Measurements from ENCODE around the gene SMAP2. TPM values are rescaled to one million over a fixed set of nuclear protein-coding genes. Genes with fewer than 3 reads are reported as not detected.
A peak's percentile ranks its signal among the peaks of the same experiment; 100 is the strongest.

SMAP2 gene
- total and polyA plus RNA-seq, 2 of the 4 experiments (the other 2 are of a cell fraction): 30.1 to 31.0 TPM

DNA sequence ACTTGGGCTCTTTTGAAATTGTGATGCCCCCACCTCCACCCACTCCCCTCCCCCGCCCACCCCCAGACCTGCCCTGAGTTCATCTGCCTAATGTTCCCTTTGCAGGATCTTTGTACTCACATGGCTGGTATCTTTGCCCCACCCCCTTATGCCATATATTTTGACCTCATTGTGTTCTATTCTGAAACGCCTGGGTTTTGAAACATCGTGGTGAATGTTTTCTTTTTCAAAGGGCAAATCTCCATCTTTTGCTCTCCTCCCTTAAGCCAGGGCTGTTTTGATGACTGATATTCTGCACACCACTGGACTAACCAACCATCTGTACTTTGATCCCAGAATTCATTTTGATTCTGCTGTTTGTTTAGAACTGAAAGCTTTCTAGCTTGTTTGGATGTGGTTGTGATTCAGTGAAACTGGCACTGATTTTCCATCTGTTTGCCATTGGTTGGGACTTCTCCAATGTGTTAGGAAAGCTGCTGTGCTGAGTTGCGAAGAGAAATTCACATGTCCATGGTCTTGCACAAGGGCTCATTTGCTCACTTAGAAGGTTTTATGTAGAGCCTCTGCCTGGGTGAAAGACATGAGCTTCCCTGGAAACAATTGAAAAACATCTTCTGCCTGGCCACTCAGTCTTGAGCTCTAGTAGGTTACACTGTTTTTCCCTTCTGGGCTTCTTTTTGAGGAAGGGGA is 16.5 kb downstream of the SMAP2 start:
- Histone ChIP-seq H3K9me3 (ENCODE audit: control insufficient read depth, insufficient read depth, low read length) (no peaks in the 10 kb centered on the region), H3K27me3 (ENCODE audit: control insufficient read depth, insufficient read depth, low read length) (no peaks in the 10 kb centered on the region), H3K14ac (replicated peaks; ENCODE audit: low read depth, low read length) (no peak overlapping the region), H3K4me3 (ENCODE audit: insufficient read depth, low read depth, low read length) (peak overlapping the region; percentile 1; the same call in 1 of the 2 replicates), H3K56ac (ENCODE audit: extremely low read depth, insufficient read depth, low read length) (no peak overlapping the region), H4K5ac (ENCODE audit: low read depth, low read length) (no peak overlapping the region), H3K9ac (ENCODE audit: low read depth, low read length) (no peak overlapping the region), H2BK15ac (ENCODE audit: low read depth, low read length) (no peak overlapping the region), H4K20me1 (ENCODE audit: insufficient read depth, low read length) (peaks cover 32% of the 10 kb centered on the region; the same call in 1 of the 2 replicates), H3K4me1 (ENCODE audit: control insufficient read depth, insufficient read depth, low read length) (peaks cover 15% of the 10 kb centered on the region), H3K23ac (ENCODE audit: low read depth, low read length) (no peak overlapping the region), H3K27ac (ENCODE audit: insufficient read depth, low read length) (peak overlapping the region; percentile 30; the same call in 1 of the 2 replicates), H3K79me1 (ENCODE audit: low read depth in 1 of 2, low read length in 2 of 2) (peaks cover 16 to 67% of the 10 kb centered on the region in 2 experiments), H4K8ac (ENCODE audit: low read depth in 2 of 2, low read length in 2 of 2) (no peak overlapping the region), H3K4me2 (ENCODE audit: low read depth, low read length) (peak overlapping the region; percentile 37; the same call in 1 of the 2 replicates), H2BK5ac (ENCODE audit: low read depth, low read length, poor library complexity, severe bottlenecking) (peak overlapping the region; percentile 56), H2BK120ac (ENCODE audit: low read depth, low read length) (no peak overlapping the region), H2AK5ac (ENCODE audit: low read depth, low read length) (no peak overlapping the region), H2AK9ac (replicated peaks; ENCODE audit: low read depth, low read length, poor library complexity) (no peak overlapping the region), H3K36me3 (ENCODE audit: control insufficient read depth, insufficient read depth, low read length) (no peaks in the 10 kb centered on the region), H4K91ac (ENCODE audit: insufficient read depth, low read depth, low read length) (no peak overlapping the region; the same call in 1 of the 2 replicates), H2BK20ac (ENCODE audit: low read depth, low read length) (no peak overlapping the region), H2AFZ (replicated peaks; ENCODE audit: low read length, poor library complexity) (no peak overlapping the region), H3K4ac (ENCODE audit: low read depth, low read length) (no peak overlapping the region), H3K9me1 (ENCODE audit: insufficient read depth, low read length) (peaks cover 12% of the 10 kb centered on the region), H3K18ac (ENCODE audit: low read depth, low read length) (no peak overlapping the region)
- no CpG with 5 or more reads among the region's 4 CpGs for WGBS, 2 experiments (ENCODE audit: extremely low coverage in 2 of 2, insufficient read length in 1 of 2)
- DNase-seq: peak; percentile 93
- peak; percentile 29 for TF ChIP-seq BHLHE40 (IDR thresholded peaks at IDR 0.05; ENCODE audit: low read depth, low read length)
- TF ChIP-seq RCOR1 (IDR thresholded peaks at IDR 0.05; ENCODE audit: insufficient replicate concordance, low read length): peak; percentile 36
- TF ChIP-seq RFX5 (IDR thresholded peaks at IDR 0.05; ENCODE audit: low read depth, low read length): 0 out of 2 replicates have a peak, but pooled peaks have one; percentile 7
- 0 out of 2 replicates have a peak, but pooled peaks have one; percentile 19 for TF ChIP-seq MXI1 (IDR thresholded peaks at IDR 0.05; ENCODE audit: borderline replicate concordance, low read depth, low read length)
- peak; percentile 88 for TF ChIP-seq CEBPB (IDR thresholded peaks at IDR 0.05; ENCODE audit: low read depth, low read length)
- no peak for TF ChIP-seq FOS (IDR thresholded peaks at IDR 0.05; ENCODE audit: low read depth, low read length)
- TF ChIP-seq MAZ (IDR thresholded peaks at IDR 0.05; ENCODE audit: borderline replicate concordance, low read depth, low read length): no peak
- ATAC-seq (ENCODE audit: low read depth): peak; percentile 78
- intact Hi-C loops (cut with micrococcal nuclease): no loop called here
- in situ Hi-C loops (cut with MboI; ENCODE audit: low sequenced_read_pairs): no loop called here
- dilution Hi-C loops (cut with HindIII; ENCODE audit: low sequenced_read_pairs, unreplicated experiment): no loop called here
- no TSS peak for BruUV-seq (replicated peaks)
- ChIA-PET POLR2A (ENCODE audit: unreplicated experiment) (no interaction called here), CTCF (no interaction called here)

Data from IMR-90 (cell line).